HepG2 (cell line): ENCODE results near the gene SPACA9. TPM values are rescaled to one million over a fixed set of nuclear protein-coding genes. Genes with fewer than 3 reads are reported as not detected.

ENCODE experiments used
- ATAC-seq: fragments of 200-7000 bp; cut with Tn5 transposase; 3 replicates; pipeline ENCODE4 v1.9.1; 2020; ENCODE audit warnings: mild to moderate bottlenecking, moderate library complexity
- BruUV-seq: library from RNA; stranded (reverse); fragments of 400-500 nt; replicated peaks from 2 replicates; lab custom pipeline; 2021; lab: Mats Ljungman, UMichigan
- CTCF ChIA-PET: fragments of 300-600 bp; formaldehyde crosslinking; extraction: SDS; loops from one replicate; lab custom pipeline; 2021; ENCODE audit warnings: low total read pairs, inconsistent platforms, low intra/inter-chr PET ratio; lab: Yijun Ruan, JAX
- POLR2A ChIA-PET: fragments of 350-600 bp; sonication (Branson Sonifier 250); formaldehyde crosslinking; loops from one replicate; lab custom pipeline; 2020; ENCODE audit warnings: antibody characterized with exemption, inconsistent platforms; lab: Yijun Ruan, JAX
- DNase-seq: peaks from one replicate; pipeline ENCODE4 v3.0.0-alpha.2; 2015; ENCODE audit warnings: low spot score
- FAIRE-seq: peaks from 3 replicates; lab custom pipeline; 2011; peaks lifted over from hg19 to GRCh38; lab: Jason Lieb, UNC
- H2AFZ ChIP-seq: one replicate; pipeline ENCODE4 v1.6.1; 2011; ENCODE audit warnings: low read length, inconsistent platforms
- H3K27ac ChIP-seq: fragments of 300-600 bp; 3 replicates; pipeline ENCODE4 v1.8.0; 2011; ENCODE audit warnings: mixed run types, mild to moderate bottlenecking, mixed read lengths, low read length, inconsistent platforms; ENCODE audit not compliant: insufficient read depth; ENCODE audit errors: extremely low read length
- H3K27me3 ChIP-seq, 2 experiments: fragments of 200-600 bp in 1 of 2; 2 replicates in 1 of 2; 3 replicates in 1 of 2; pipeline versions ENCODE4 v1.6.0 to v1.8.0; 2011; ENCODE audit warnings: low read length in 2 of 2, mild to moderate bottlenecking in 2 of 2, moderate library complexity in 2 of 2, inconsistent platforms in 1 of 2; ENCODE audit not compliant: insufficient read depth in 2 of 2, control insufficient read depth in 1 of 2
- H3K36me3 ChIP-seq, 2 experiments: fragments of 200-600 bp in 1 of 2; replicated peaks in 1 of 2; 2 replicates in 1 of 2; 3 replicates in 1 of 2; pipeline versions ENCODE4 v1.5.1 to v1.8.0; 2011; ENCODE audit warnings: low read length in 2 of 2, inconsistent platforms in 1 of 2; ENCODE audit not compliant: insufficient read depth in 2 of 2, control insufficient read depth in 1 of 2
- H3K4me1 ChIP-seq: 2 replicates; pipeline ENCODE4 v1.5.1; 2012; ENCODE audit warnings: low read length, inconsistent platforms; ENCODE audit not compliant: insufficient read depth
- H3K4me2 ChIP-seq: 2 replicates; pipeline ENCODE4 v1.6.0; 2011; ENCODE audit warnings: low read depth, low read length, inconsistent platforms
- H3K4me3 ChIP-seq, 3 experiments: fragments of 200-600 bp in 1 of 3; sonication (generic), shearing (Covaris generic) in 1 of 3; replicated peaks in 1 of 3; 2 replicates each; pipeline ENCODE4 v1.5.1; 2011 to 2016; ENCODE audit warnings: low read length in 3 of 3, inconsistent platforms in 2 of 3, low read depth in 2 of 3, mild to moderate bottlenecking in 2 of 3, control low read depth in 1 of 3, mixed read lengths in 1 of 3; ENCODE audit not compliant: insufficient read depth in 1 of 3
- H3K79me2 ChIP-seq: one replicate; pipeline ENCODE4 v1.6.1; 2011; ENCODE audit warnings: low read length, inconsistent platforms; ENCODE audit not compliant: insufficient read depth
- H3K9ac ChIP-seq: 2 replicates; pipeline ENCODE4 v1.6.0; 2011; ENCODE audit warnings: mild to moderate bottlenecking, low read depth, low read length, inconsistent platforms; ENCODE audit not compliant: insufficient read depth
- H3K9me3 ChIP-seq: 2 replicates; pipeline ENCODE4 v1.5.1; 2012; ENCODE audit warnings: mild to moderate bottlenecking, low read length
- H4K20me1 ChIP-seq: 2 replicates; pipeline ENCODE4 v1.6.0; 2011; ENCODE audit warnings: inconsistent platforms, mild to moderate bottlenecking, low read length, moderate library complexity; ENCODE audit not compliant: insufficient read depth
- ATF7 ChIP-seq, 2 experiments: fragments of 450-650 bp in 1 of 2; sonication (generic) in 1 of 2; formaldehyde crosslinking in 1 of 2; IDR thresholded peaks; 2 replicates each; pipeline versions ENCODE4 v1.4.0 to v1.6.1; 2016 to 2020; ENCODE audit warnings: antibody characterized with exemption in 1 of 2, mild to moderate bottlenecking in 1 of 2, missing genetic modification reagents in 1 of 2
- CEBPG ChIP-seq: IDR thresholded peaks from 2 replicates; pipeline ENCODE4 v1.6.1; 2016
- NR1H2 ChIP-seq: sonication (generic); formaldehyde crosslinking; IDR thresholded peaks from 2 replicates; pipeline ENCODE4 v1.8.1; 2022; ENCODE audit warnings: low read depth, missing genetic modification reagents, borderline replicate concordance
- SRSF4 ChIP-seq: fragments of 200-400 bp; formaldehyde crosslinking; IDR thresholded peaks from one replicate; pipeline ENCODE4 v1.6.1; 2018; ENCODE audit warnings: mild to moderate bottlenecking, low read depth, low read length, moderate library complexity; ENCODE audit not compliant: poor library complexity, severe bottlenecking
- ZNF709 ChIP-seq: sonication (generic); formaldehyde crosslinking; IDR thresholded peaks from 2 replicates; pipeline ENCODE4 v1.5.0; 2020; ENCODE audit warnings: mild to moderate bottlenecking, missing genetic modification reagents
- ZNF720 ChIP-seq: sonication (generic); formaldehyde crosslinking; IDR thresholded peaks from 2 replicates; pipeline ENCODE4 v1.4.0; 2020; ENCODE audit warnings: missing genetic modification reagents
- WGBS: methylation state at CpG from one replicate; pipeline ENCODE4 v1.1.6; 2017; ENCODE audit warnings: low lambda C conversion rate; 5-methylcytosine and 5-hydroxymethylcytosine counted together
- in situ Hi-C: cut with HindIII; loops from 2 replicates; pipeline ENCODE4 v1.10.0; 2017; ENCODE audit warnings: low pct_unique_long_range_greater_than_20kb; ENCODE audit not compliant: extremely low pct_ligation_motif_present
- intact Hi-C: fragments of 100-400 bp; cut with micrococcal nuclease; formaldehyde crosslinking; loops from one replicate; pipeline ENCODE4 v1.10.0; 2022; ENCODE audit not compliant: unreplicated experiment
- polyA plus RNA-seq, 8 experiments: library from polyadenylated mRNA; depleted of rRNA in 3 of 8; stranded (reverse) in 7 of 8; unstranded in 1 of 8; fragments of >200 nt; fragmentation: Illumina TruSeq in 4 of 8; extraction: Trizol in 4 of 8; gene quantifications; 2 replicates each; pipeline versions ENCODE4 v1.2.1 to v1.2.3, GENCODE V29; 2011 to 2016; ENCODE audit warnings: low read depth in 4 of 8, missing spikeins in 1 of 8, mixed read lengths in 1 of 8; ENCODE audit not compliant: insufficient read depth in 1 of 8
- total RNA-seq, 5 experiments: library from RNA; depleted of rRNA; stranded (reverse); fragments of >200 nt; fragmentation: Illumina TruSeq; extraction: Trizol; gene quantifications; 2 replicates each; pipeline ENCODE4 v1.2.3, GENCODE V29; 2016; ENCODE audit warnings: low read depth in 1 of 5
- TF ChIP-seq, protein P1 (sequence below): sonication (generic); formaldehyde crosslinking; IDR thresholded peaks from 2 replicates; pipeline ENCODE4 v1.4.0; 2020; ENCODE audit warnings: missing genetic modification reagents, borderline replicate concordance

Gene SPACA9
- total and polyA plus RNA-seq, 2 of the 13 experiments (the other 11 are each of a cell fraction or from before 2014, with no cell fraction given) = 0.15 to 0.38 TPM

DNA sequence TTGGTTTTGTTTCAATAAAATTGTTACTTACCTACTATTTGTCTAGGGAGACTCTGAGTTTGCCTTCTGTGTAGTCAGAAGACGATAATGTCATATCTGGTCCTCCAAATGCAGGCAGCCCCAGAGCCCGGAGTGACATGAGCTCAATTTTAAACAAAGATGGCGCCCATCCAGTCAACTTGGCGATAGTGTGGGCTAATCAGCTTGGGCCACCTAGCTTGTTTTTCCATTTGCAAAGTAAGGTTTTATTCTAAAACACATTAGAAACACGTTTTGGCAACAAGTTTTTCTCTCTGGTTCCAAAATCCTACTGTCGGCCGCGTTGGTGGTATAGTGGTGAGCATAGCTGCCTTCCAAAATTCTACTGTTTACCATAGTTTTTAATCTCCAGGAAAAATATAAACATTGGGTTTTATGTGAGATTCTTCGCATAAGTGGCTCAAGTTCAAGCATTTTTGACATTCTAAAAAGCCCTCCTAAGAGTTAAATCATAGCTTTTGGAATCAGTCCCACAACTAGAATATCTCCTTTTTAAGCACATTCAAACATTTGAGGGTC is 52.6 kb downstream of the SPACA9 start:
- Histone ChIP-seq H3K79me2 (peaks cover 11% of the 10 kb centered on the region), H3K4me2 (no peak overlapping the region), H3K4me3 (no peak overlapping the region), H3K36me3 (peaks cover 6 to 44% of the 10 kb centered on the region in 2 experiments; a peak in 4 of 5 replicates), H3K9ac (no peak overlapping the region), H3K4me1 (no peaks in the 10 kb centered on the region), H2AFZ (no peak overlapping the region)
- FAIRE-seq (no peak), DNase-seq (no peak)
- in situ Hi-C loops = no loop called here
- WGBS = 98% methylated on average over 9 of the region's 9 CpGs
- TF ChIP-seq ATF7 (IDR thresholded peaks at IDR 0.05) (no peak), ATF7 (CRISPR knock-in tag; IDR thresholded peaks at IDR 0.05) (no peak), SRSF4 (no peak), ZNF709 (CRISPR knock-in tag) (no peak), ZNF720 (CRISPR knock-in tag) (no peak), CEBPG (CRISPR knock-in tag) (no peak), NR1H2 (CRISPR knock-in tag) (no peak)
- TF ChIP-seq, protein P1, sequence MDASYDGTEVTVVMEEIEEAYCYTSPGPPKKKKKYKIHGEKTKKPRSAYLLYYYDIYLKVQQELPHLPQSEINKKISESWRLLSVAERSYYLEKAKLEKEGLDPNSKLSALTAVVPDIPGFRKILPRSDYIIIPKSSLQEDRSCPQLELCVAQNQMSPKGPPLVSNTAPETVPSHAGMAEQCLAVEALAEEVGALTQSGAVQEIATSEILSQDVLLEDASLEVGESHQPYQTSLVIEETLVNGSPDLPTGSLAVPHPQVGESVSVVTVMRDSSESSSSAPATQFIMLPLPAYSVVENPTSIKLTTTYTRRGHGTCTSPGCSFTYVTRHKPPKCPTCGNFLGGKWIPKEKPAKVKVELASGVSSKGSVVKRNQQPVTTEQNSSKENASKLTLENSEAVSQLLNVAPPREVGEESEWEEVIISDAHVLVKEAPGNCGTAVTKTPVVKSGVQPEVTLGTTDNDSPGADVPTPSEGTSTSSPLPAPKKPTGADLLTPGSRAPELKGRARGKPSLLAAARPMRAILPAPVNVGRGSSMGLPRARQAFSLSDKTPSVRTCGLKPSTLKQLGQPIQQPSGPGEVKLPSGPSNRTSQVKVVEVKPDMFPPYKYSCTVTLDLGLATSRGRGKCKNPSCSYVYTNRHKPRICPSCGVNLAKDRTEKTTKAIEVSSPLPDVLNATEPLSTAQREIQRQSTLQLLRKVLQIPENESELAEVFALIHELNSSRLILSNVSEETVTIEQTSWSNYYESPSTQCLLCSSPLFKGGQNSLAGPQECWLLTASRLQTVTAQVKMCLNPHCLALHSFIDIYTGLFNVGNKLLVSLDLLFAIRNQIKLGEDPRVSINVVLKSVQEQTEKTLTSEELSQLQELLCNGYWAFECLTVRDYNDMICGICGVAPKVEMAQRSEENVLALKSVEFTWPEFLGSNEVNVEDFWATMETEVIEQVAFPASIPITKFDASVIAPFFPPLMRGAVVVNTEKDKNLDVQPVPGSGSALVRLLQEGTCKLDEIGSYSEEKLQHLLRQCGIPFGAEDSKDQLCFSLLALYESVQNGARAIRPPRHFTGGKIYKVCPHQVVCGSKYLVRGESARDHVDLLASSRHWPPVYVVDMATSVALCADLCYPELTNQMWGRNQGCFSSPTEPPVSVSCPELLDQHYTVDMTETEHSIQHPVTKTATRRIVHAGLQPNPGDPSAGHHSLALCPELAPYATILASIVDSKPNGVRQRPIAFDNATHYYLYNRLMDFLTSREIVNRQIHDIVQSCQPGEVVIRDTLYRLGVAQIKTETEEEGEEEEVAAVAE (CRISPR knock-in tag) = no peak
- TF ChIP-seq, all 625 proteins: peak for 0
- no peak overlapping the region for H3K27ac ChIP-seq
- intact Hi-C loops = no loop called here
- CTCF ChIA-PET = no interaction called here
- H3K27me3 ChIP-seq = no peaks in the 10 kb centered on the region
- H3K9me3 ChIP-seq = no peaks in the 10 kb centered on the region
- no TSS peak for BruUV-seq
- no peak for ATAC-seq
- POLR2A ChIA-PET = no interaction called here
- no peaks in the 10 kb centered on the region for H4K20me1 ChIP-seq
